RCC 7860 (cell line): Measurements from ENCODE around the gene RNASE8.

Source experiments
- DNase-seq: peaks from one replicate; pipeline ENCODE4 v3.0.0-alpha.2; 2015; ENCODE audit warnings: low spot score
- FAIRE-seq: peaks from 2 replicates; lab custom pipeline; 2012; peaks lifted over from hg19 to GRCh38; lab: Jason Lieb, UNC

RNASE8 gene

DNA sequence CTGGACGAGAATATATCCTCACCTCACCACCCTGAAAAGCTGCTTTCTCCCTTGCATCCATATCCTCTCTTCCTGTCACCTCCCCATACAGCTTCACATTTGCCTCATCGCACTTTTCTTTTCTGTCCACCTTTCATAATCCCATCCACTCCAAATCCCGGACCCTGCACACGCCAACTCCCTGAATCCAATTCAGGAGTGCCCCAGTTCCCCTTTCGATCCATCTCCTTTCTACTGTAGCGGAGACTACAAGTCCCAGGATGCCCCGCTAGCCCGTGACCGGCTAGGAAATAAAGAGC is 45.7 kb downstream of the RNASE8 start:
- DNase-seq (no peak), FAIRE-seq (no peak)

DNA sequence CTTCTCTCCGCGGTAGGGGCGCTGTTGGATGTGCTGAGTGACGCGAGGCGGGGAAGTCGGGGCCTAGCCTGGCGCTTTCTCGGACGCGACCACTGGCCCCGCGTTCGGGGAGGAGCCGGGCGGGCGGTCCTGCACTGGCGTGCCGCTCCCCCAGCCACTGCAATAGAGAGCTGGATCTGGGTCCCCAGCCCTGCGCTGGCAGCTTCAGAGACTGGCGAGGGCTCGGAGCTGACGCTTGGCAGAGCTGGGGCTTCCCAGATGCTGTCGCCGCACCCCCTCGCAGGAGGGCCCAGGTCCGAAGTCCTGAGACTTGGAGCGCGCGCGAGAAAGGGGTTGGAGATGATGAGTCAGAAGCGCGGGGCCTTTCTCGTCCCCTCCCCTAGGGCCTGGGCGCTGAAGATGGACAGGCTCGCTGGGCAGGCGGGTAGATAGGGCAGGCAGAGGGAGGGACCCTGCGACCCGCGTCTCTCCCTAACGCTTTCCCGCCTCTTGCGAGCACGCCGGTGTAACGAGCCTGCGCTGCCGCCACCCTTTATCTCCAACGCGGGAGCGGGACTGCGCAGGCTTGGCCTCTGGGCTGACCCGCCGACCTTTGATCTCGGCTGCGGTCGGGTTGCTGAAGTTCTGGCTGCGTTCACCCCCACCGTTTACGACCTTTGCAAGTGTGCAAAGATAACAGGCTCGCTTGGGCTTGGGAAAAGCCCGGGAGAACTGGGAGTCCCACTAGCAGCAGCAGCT is 46.3 kb downstream of the RNASE8 start:
- no peak for FAIRE-seq
- peak; percentile 81 for DNase-seq

DNA sequence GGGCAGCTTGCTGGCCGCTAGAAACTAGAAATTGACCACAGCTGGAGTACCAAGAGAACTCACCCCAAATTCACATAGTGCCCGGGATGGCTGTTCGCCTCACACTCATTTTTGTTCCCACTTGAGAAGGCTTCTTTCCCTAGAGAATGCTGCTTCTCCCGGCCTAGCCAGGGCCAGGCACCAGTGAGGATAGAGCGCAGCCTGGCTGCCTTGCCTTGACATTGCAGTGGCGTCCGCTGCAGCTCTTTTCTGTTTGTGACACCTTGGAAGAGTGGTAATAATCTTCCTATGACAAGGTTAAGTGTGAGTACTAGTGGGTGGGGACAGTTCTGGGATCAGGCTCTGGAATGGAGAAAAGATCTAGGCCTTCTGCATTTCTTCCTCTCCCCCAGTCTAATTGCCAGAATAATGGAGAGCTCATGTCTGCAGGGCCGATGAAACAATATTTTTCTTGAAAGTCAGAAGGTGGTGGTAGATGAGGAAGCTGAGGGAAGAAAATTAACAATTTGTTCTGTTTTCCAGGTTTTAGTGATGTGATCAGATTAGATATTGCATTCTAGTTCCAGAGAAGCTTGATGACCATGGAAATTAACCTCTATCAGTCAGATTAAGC is 46.9 kb downstream of the RNASE8 start:
- DNase-seq (peak; percentile 54), FAIRE-seq (no peak)

DNA sequence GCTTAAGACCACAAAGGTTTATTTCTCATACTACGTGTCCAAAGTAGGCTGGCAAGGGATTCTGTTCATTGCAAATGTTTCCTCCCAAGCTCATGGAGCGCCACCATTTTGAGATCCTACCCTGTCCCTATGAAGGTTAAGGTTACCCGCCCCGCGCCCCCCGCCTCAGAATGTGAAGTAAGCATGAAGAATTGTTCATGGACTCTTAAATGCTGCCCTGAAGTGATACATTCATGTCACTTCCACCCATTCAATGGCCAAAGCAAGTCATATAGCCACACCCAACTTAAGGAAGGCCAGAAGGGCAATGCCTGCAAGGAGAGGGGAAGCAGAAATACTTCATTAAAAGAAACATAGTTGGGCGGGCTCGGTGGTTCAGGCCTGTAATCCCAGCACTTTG is 47.5 kb downstream of the RNASE8 start:
- FAIRE-seq (no peak), DNase-seq (no peak)

DNA sequence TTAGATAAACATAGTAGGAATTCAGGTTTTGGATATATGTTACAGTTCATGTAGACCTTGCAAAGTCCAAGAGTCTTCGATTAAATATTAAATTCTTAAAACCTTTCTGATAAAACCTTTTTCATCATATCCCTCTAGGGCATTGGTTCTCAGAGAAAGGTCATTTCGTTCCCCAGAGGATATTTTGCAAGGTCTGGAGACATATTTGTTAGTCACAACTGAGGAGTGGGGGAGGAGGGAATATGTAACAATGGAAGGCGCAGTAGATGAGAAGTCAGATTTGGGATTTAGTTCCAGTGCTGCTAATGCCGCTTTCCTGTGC is 48.5 kb downstream of the RNASE8 start:
- no peak for DNase-seq
- no peak for FAIRE-seq

DNA sequence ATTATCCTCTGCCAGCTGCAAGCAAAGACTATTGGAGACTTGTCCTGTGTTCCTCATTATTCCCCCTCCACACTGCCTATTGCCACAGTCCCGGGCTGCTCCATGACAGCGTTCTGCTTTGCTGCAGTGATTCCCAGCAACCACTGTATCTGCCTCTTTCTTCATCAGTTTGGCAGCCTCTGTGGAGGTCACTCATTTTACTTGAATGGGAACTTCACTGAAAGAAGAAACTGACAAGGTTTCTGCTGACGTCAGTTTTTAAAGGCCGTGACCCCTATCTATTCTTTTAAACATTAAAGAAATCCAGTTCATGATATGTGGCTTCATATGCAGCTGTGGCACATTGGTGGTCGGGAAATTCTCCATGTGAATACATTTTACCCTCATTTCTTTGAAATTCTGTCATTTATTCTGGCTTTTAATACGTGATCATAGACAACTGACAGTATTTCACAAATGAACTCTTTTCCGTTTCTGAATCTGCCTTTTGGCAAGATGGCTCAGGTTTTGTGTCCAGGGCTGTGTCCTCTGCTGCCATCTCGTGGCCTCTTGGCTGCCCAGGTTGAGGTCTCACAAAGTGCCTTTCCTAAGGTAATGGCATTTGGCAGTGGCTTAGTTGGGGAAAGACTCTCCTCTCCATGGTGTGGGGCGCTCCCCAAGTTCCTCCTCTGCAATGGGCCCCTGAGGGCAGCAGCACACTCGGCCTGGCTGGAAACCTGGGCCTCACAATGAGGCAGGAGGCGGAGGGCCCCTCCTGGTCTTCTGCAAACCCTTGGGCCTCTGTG is 49.1 kb downstream of the RNASE8 start:
- DNase-seq = peak; percentile 31
- FAIRE-seq = no peak

DNA sequence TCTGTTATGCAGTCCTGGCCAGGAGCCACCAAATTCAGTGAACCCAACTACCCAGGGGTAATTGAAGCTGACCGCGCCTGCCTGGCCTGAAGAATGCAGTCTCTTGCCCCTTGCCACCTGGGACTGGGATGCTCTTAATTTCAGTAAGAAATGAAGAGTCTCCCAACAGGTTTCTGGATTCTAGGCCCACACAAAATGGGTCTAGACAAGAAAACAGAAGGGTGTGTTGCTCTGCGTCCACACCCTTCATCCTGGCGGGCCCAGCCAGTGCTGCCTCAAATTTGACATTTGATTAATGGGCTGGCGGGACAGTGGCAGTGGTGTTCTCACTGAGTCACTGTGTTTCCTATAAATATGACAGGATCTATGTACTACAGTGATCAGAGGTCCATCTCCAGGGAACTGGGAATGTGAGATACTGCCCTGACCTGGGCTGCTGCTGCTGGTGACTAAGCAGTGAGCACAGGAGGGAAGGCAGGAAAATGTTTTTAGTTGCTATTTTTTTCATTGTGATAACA is 49.7 kb downstream of the RNASE8 start:
- DNase-seq (peak; percentile 54), FAIRE-seq (no peak)
